GM19438 (cell line): ENCODE data around the gene CRYBG2.
A peak's percentile ranks its signal among the peaks of the same experiment; 100 is the strongest.
"Not testable (repeated sequence)": the region's sequence is repeated elsewhere in the genome, so short reads cannot be mapped to it uniquely, and the experiment has no call there.

ENCODE experiments used
- ATAC-seq: cut with Tn5 transposase; IDR thresholded peaks from one replicate; pipeline ENCODE4 v1.9.1; 2021; ENCODE audit warnings: low read depth; ENCODE audit not compliant: unreplicated experiment

The CRYBG2 gene

DNA sequence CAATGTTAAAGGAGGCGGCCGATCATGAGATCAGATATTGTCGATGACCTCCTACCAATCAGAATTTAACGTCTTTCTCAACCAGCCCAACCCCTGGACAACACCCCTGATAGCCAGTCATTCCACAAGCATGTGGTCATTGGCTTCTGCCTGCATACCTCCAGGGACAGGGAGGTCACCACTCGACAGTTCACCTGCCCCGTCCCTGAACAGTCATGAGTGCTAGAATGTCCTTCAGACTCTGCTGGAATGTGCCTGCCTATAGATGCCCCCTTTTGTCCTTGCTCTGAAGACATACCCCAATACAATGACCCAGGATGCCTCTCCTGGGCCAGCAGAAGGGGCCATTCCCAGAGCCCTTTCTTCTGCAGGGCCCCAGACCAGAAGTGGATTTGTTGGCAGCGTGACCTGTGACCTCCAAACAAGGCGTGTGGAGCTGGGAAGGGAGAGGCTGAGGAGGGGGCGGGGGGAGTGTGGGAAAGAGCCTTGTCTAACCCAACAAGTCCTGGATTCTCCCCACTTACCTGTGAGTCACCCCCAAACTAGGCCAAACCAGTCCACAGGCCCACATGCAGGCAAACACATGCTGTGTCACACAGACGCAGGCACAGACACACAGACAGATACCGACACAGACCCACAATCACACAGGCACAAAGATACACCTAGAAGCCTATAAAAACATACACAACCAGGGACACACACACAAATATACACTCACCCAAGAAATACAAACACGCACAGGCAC is 2.2 kb downstream of the CRYBG2 start:
- ATAC-seq: no peak

- ATAC-seq: no peak
Measured at GRCh38 chr1:26350701-26351589, 3.0 kb downstream of the CRYBG2 start.

- no peak for ATAC-seq
Measured at GRCh38 chr1:26350343-26350700, 3.6 kb downstream of the CRYBG2 start.

- no peak for ATAC-seq
Measured at GRCh38 chr1:26349877-26350244, 4.1 kb downstream of the CRYBG2 start.

GRCh38 chr1:26349188-26349876 is 4.6 kb downstream of the CRYBG2 start:
- no peak for ATAC-seq

DNA sequence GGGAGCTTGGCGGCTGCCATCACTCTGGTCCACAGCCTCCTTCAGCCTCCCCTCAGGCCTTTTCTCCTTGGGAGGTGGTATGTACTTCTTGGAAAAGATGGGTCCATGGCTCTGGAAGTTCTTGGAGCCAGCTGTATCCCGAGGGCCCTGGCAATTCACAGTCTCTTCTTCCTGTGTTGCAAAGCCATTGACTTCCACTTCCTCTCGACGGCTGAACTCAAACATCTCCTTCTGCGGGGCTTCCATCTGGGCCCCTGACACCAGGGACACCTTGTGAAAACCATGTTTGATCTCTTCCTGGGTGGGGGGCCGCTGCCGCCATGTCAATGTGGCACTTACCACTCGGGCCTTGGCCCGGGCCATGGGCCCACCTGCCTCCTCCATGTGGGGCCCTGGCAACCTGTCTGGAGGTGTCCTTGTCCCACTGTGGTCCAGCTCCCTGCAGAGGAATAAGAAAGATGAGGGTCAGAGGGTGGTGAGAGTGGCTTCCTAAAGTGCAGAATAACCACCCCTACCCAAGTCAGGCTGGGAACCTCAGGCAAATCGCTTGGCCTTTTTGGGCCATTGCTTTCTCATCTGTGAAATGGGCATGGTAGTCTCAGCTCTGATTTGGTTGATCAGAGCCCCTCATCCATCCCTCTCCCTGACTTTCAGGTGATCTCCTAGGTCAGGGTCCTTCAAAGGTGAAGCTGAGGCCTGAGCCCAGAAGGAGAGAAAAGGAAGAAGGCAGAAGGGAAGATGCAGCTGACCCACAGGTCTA is 7.5 kb downstream of the CRYBG2 start:
- ATAC-seq: no peak

GRCh38 chr1:26345718-26346117 is 8.2 kb downstream of the CRYBG2 start:
- no peak for ATAC-seq

DNA sequence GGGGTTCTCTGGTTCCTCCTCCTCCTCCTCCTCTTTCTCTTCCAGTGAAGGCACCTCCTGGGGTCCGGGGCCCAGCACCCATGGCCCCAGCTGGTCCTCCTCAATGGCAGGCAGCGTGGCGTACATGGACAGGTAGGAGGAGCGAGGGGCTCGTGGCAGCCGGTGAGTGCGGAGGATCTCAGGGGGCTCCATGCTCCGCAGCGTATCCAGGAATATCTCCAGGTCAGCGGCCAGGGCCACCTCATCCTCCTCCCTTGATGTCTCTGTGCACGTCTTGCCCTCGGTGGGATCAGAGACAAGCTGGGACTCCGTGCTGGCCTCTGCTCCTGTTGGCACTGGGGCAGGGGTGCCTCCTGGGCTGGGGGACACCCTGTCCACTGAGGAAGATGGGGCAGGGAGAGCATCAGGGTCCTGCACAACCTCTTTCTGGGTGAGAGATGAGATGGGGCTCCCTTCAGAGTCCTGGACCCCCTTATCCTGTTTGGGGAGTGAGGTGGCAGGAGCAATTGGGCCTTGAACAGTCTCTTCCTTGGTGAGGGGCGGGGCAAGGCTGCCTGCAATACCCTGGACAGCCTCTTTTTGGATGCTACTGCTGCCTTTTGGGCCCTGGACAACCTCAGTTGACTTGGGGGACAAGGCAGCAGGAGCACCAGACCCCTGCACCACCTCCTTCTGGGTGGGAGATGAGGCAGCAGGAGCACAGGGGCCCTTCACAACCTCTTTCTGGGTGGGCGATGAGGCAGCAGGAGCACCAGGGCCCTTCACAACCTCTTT is 9.6 kb downstream of the CRYBG2 start:
- ATAC-seq: no peak

GRCh38 chr1:26340047-26340481 is 13.9 kb downstream of the CRYBG2 start:
- no peak for ATAC-seq

DNA sequence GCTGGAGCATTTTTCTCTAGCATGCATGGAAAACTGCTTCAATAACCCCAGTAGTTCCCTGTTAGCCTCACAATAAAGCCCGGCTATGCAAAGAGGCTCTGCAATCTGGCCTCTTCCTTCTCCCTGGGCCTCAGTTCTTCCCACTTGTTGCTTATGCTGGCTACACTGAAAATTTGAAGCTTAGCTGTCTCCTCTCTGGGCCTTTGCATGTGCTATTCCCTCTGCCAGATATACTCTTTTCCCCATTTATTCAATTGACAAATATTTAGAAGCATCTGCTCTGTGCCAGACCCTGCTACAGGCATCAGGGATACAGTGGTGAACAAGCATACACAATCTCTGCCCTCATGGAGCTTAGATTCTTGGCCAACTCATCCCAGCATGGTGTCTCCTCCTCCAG is 15.3 kb downstream of the CRYBG2 start:
- no peak for ATAC-seq

DNA sequence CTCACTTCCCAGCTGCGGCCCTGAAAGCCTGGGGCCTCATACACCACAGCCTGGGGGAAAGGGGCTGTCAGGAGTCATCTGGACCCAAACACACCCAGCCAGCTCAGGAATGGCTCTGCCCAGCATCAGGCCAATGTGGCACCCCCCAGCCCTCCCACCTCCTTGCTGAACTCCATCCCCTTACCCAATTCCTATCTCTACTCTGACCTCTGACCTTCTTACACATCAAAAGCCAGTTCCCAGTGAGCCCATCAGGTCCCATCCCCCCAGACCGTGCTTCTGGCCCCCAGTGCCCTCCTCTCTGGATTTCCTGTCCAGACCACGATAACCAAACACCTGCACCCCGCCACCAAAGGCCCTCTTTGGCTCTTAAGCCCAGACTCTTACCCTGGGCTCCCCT is 16.3 kb downstream of the CRYBG2 start:
- ATAC-seq: no peak

- ATAC-seq: no peak
Measured at GRCh38 chr1:26337206-26337535, 16.8 kb downstream of the CRYBG2 start.

DNA sequence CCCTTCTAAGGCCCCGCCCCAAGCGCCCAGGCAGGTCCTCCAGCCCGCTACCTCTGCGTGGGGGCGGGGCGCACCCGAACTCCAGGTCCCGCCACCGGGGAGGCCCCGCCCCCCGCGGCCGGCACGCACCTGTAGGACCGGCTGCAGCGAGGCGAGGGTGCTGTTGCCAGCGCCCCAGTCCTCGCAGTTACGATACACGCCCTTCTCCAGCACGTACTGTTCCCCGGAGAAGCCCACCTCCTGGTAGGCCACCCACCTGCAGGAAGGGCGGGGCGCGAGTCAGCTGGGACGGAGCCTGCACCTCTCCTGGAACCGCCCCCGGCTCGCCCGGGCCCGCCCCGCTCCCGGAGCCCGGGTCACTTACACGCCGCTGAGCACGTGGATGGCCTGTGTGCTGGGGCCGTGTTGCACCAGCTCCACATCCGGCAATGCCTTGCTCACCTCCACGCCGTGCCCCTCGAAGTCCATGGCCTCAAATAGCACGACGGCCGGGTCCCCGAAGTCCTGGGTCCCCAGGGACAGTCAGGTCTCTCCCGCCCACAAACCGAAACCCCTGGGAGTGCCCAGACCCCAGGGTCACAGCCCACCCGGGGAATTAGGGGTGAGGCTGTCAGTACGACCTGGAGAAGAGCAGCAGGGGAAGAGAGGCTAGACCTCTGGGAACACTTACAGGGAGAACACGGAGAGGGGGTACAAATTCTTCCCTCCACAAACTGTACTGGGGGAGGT is 17.3 kb downstream of the CRYBG2 start:
- peak; percentile 73 for ATAC-seq

GRCh38 chr1:26335774-26336476 is 18.0 kb downstream of the CRYBG2 start:
- ATAC-seq: no peak

DNA sequence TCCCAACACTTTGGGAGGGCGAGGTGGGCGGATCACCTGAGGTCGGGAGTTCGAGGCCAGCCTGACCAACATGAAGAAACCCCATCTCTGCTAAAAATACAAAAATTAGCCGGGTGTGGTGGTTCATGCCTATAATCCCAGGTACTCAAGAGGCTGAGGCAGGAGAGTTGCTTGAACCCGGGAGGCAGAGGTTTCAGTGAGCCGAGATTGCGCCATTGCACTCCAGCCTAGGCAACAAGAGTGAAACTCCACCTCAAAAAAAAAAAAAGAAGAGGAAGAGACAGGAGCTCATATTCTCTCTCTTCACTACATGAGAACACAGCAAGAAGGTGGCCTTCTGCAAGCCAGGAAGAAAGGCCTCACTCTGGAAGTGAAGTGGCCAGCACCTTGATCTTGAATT is 20.6 kb downstream of the CRYBG2 start:
- not testable (repeated sequence) for ATAC-seq

- no peak for ATAC-seq
Measured at GRCh38 chr1:26330276-26330675, 23.7 kb downstream of the CRYBG2 start.

DNA sequence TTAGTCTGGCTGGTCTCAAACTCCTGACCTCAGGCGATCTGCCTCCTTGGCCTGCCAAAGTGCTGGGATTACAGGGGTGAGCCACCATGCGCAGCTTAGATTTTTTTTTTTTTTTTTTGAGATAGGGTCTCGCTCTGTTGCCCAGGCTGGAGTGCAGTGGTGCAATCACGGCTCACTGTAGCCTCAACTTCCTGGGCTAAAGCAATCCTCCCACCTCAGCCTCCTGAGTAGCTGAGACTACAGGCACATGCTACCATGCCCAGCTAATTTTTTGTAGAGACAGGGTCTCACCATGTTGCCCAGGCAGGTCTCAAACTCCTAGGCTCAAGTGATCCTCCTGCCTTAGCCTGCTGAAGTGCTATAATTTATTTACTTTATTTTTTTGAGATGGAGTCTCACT is 24.6 kb downstream of the CRYBG2 start:
- not testable (repeated sequence) for ATAC-seq

GRCh38 chr1:26328597-26328996 is 25.3 kb downstream of the CRYBG2 start:
- no peak for ATAC-seq

GRCh38 chr1:26327956-26328362 is 26.0 kb downstream of the CRYBG2 start:
- no peak for ATAC-seq
